Nasal cavity respiratory epithelium epithelial cell of viscerocranial mucosa (primary cell): ENCODE results near the gene TP53TG3B. TPM values are rescaled to one million over a fixed set of nuclear protein-coding genes. Genes with fewer than 3 reads are reported as not detected.

Experiments
- total RNA-seq: library from RNA; depleted of rRNA; stranded (reverse); fragments of >200 nt; gene quantifications from 2 replicates; pipeline ENCODE4 v1.2.3, GENCODE V29; 2014

Gene TP53TG3B
- total RNA-seq: not detected in 2 replicates

GRCh38 chr16:33360541-33360940 lies at the start of gene TP53TG3B:
Gene TP53TG3B, plus strand, starts transcription at chr16:33360841. Its CDS starts 68 bp downstream, at chr16:33360909.

Other genes with a start within 250 kb of the TP53TG3B start
- gene TP53TG3C, start 166.6 kb upstream of the TP53TG3B start, total RNA-seq: not detected in 2 replicates
- gene TP53TG3E, start 56.5 kb upstream of the TP53TG3B start, total RNA-seq: not detected in 2 replicates
- gene TP53TG3F, start 98.8 kb downstream of the TP53TG3B start, total RNA-seq: not detected in 2 replicates